ENCODE measurements around the gene DSCAM.

- TF ChIP-seq POLR2A (IDR thresholded peaks at IDR 0.05): no peak
- no peak for TF ChIP-seq EP300 (IDR thresholded peaks at IDR 0.05)
- TF ChIP-seq, protein P1, sequence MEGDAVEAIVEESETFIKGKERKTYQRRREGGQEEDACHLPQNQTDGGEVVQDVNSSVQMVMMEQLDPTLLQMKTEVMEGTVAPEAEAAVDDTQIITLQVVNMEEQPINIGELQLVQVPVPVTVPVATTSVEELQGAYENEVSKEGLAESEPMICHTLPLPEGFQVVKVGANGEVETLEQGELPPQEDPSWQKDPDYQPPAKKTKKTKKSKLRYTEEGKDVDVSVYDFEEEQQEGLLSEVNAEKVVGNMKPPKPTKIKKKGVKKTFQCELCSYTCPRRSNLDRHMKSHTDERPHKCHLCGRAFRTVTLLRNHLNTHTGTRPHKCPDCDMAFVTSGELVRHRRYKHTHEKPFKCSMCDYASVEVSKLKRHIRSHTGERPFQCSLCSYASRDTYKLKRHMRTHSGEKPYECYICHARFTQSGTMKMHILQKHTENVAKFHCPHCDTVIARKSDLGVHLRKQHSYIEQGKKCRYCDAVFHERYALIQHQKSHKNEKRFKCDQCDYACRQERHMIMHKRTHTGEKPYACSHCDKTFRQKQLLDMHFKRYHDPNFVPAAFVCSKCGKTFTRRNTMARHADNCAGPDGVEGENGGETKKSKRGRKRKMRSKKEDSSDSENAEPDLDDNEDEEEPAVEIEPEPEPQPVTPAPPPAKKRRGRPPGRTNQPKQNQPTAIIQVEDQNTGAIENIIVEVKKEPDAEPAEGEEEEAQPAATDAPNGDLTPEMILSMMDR (IDR thresholded peaks at IDR 0.05): no peak
Observed at GRCh38 chr21:40291560-40291959, 555.4 kb downstream of the DSCAM start.

Data from gastroesophageal sphincter (tissue), 3 donors.